Measurements from ENCODE around the gene XIAP. TPM values are rescaled to one million over a fixed set of nuclear protein-coding genes. Genes with fewer than 3 reads are reported as not detected.
A peak's percentile ranks its signal among the peaks of the same experiment; 100 is the strongest.
"Not testable (repeated sequence)": the region's sequence is repeated elsewhere in the genome, so short reads cannot be mapped to it uniquely, and the experiment has no call there.

The XIAP gene
- total RNA-seq, 1 donor from 2014 or later = 28.9 TPM

GRCh38 chrX:123869488-123869887 lies 9.6 kb downstream of the XIAP start:
- DNase-seq (no peak), ATAC-seq (ENCODE audit: poor library complexity) (no peak)
- intact Hi-C loops (cut with DNase I) = no loop called here

- DNase-seq (no peak), ATAC-seq (ENCODE audit: poor library complexity) (no peak)
- intact Hi-C loops (cut with DNase I) = no loop called here
These were observed 11.5 kb downstream of the XIAP start for GRCh38 chrX:123871309-123871708.

GRCh38 chrX:123873956-123874355 lies 14.1 kb downstream of the XIAP start:
- ATAC-seq (ENCODE audit: poor library complexity) (no peak), DNase-seq (no peak)
- intact Hi-C loops (cut with DNase I) = no loop called here

GRCh38 chrX:123876177-123876576 lies 16.3 kb downstream of the XIAP start:
- ATAC-seq (ENCODE audit: poor library complexity) (no peak), DNase-seq (no peak)
- intact Hi-C loops (cut with DNase I) = no loop called here

- intact Hi-C loops (cut with DNase I) = no loop called here
- DNase-seq (no peak), ATAC-seq (ENCODE audit: poor library complexity) (no peak)
These were observed 17.0 kb downstream of the XIAP start for GRCh38 chrX:123876844-123877243.

GRCh38 chrX:123878252-123878721 lies 18.4 kb downstream of the XIAP start:
- DNase-seq (no peak), ATAC-seq (ENCODE audit: poor library complexity) (no peak)
- intact Hi-C loops (cut with DNase I) = no loop called here

GRCh38 chrX:123881330-123881729 lies 21.5 kb downstream of the XIAP start:
- intact Hi-C loops (cut with DNase I) = loop anchor here (10.0 kb wide), 1 partner anchor 57 kb away; no protein-coding TSS in a partner anchor
- ATAC-seq (ENCODE audit: poor library complexity) = no peak
- no peak for DNase-seq

GRCh38 chrX:123882391-123882790 lies 22.5 kb downstream of the XIAP start:
- intact Hi-C loops (cut with DNase I) = loop anchor here (10.0 kb wide), 1 partner anchor 58 kb away; no protein-coding TSS in a partner anchor
- no peak for DNase-seq
- no peak for ATAC-seq (ENCODE audit: poor library complexity)

- intact Hi-C loops (cut with DNase I) = loop anchor here (10.0 kb wide), 1 partner anchor 60 kb away; no protein-coding TSS in a partner anchor
- DNase-seq = no peak
- ATAC-seq (ENCODE audit: poor library complexity) = no peak
These were observed 25.1 kb downstream of the XIAP start for GRCh38 chrX:123884809-123885408.

GRCh38 chrX:123899701-123900100 lies 39.8 kb downstream of the XIAP start:
- DNase-seq (no peak), ATAC-seq (ENCODE audit: poor library complexity) (no peak)
- intact Hi-C loops (cut with DNase I) = no loop called here

GRCh38 chrX:123903261-123903660 lies 43.4 kb downstream of the XIAP start:
- DNase-seq; ATAC-seq (ENCODE audit: poor library complexity); intact Hi-C loops (cut with DNase I): not testable (repeated sequence)

- ATAC-seq (ENCODE audit: poor library complexity) = no peak
- intact Hi-C loops (cut with DNase I) = no loop called here
- no peak for DNase-seq
These were observed 45.5 kb downstream of the XIAP start for GRCh38 chrX:123905332-123905731.

GRCh38 chrX:123906557-123907316 lies 46.9 kb downstream of the XIAP start:
- no peak for DNase-seq
- intact Hi-C loops (cut with DNase I) = no loop called here
- peak; percentile 73 for ATAC-seq (ENCODE audit: poor library complexity)

- no peak for ATAC-seq (ENCODE audit: poor library complexity)
- intact Hi-C loops (cut with DNase I) = no loop called here
- DNase-seq = no peak
These were observed 49.7 kb downstream of the XIAP start for GRCh38 chrX:123909523-123909922.

GRCh38 chrX:123917069-123917468 lies 57.2 kb downstream of the XIAP start:
- intact Hi-C loops (cut with DNase I) = no loop called here
- DNase-seq (no peak), ATAC-seq (ENCODE audit: poor library complexity) (no peak)

- intact Hi-C loops (cut with DNase I) = no loop called here
- DNase-seq (no peak), ATAC-seq (ENCODE audit: poor library complexity) (no peak)
These were observed 58.4 kb downstream of the XIAP start for GRCh38 chrX:123918106-123918721.

GRCh38 chrX:123920105-123920785 lies 60.4 kb downstream of the XIAP start:
- no peak for ATAC-seq (ENCODE audit: poor library complexity)
- no peak for DNase-seq
- intact Hi-C loops (cut with DNase I) = no loop called here

- ATAC-seq (ENCODE audit: poor library complexity) (no peak), DNase-seq (no peak)
- intact Hi-C loops (cut with DNase I) = no loop called here
These were observed 63.4 kb downstream of the XIAP start for GRCh38 chrX:123923211-123923610.

- intact Hi-C loops (cut with DNase I) = no loop called here
- ATAC-seq (ENCODE audit: poor library complexity) (no peak), DNase-seq (no peak)
These were observed 64.3 kb downstream of the XIAP start for GRCh38 chrX:123924186-123924585.
